K562 (cell line): ENCODE measurements around the gene NRCAM. TPM values are rescaled to one million over a fixed set of nuclear protein-coding genes. Genes with fewer than 3 reads are reported as not detected.

ENCODE experiments used
- ATAC-seq: fragments of 200-7000 bp; cut with Tn5 transposase; 3 replicates; pipeline ENCODE4 v1.9.1; 2020; ENCODE audit warnings: moderate library complexity
- BruUV-seq: library from RNA; stranded (reverse); fragments of 400-500 nt; replicated peaks from 2 replicates; lab custom pipeline; 2021; lab: Mats Ljungman, UMichigan
- CTCF ChIA-PET: fragments of 300-600 bp; formaldehyde crosslinking; extraction: SDS; loops from one replicate; lab custom pipeline; 2021; ENCODE audit warnings: low intra/inter-chr PET ratio; lab: Yijun Ruan, JAX
- POLR2A ChIA-PET: fragments of 300-600, 350-650 bp; sonication (Branson Sonifier 250); formaldehyde crosslinking; extraction: SDS; loops from one replicate; lab custom pipeline; 2021; ENCODE audit warnings: antibody characterized with exemption, inconsistent platforms; lab: Yijun Ruan, JAX
- DNase-seq, 4 experiments: peaks; one replicate each; pipeline versions ENCODE4 v3.0.0 to v3.0.0-alpha.2; 2011 to 2018; ENCODE audit warnings: low spot score in 3 of 4, mixed read lengths in 3 of 4; ENCODE audit errors: extremely low read depth in 1 of 4
- FAIRE-seq: peaks from 2 replicates; lab custom pipeline; 2011; peaks lifted over from hg19 to GRCh38; lab: Jason Lieb, UNC
- H2AFZ ChIP-seq: 2 replicates; pipeline ENCODE4 v1.6.0; 2011; ENCODE audit warnings: low read depth, low read length, control low read depth, inconsistent platforms
- H3K27ac ChIP-seq: fragments of 200-600 bp; 3 replicates; pipeline ENCODE4 v1.8.0; 2011; ENCODE audit warnings: low read depth, mild to moderate bottlenecking, control low read depth, inconsistent platforms, low read length, moderate library complexity, mixed read lengths; ENCODE audit errors: extremely low read depth
- H3K27me3 ChIP-seq, 2 experiments: fragments of 300-600 bp in 1 of 2; 2 replicates in 1 of 2; 3 replicates in 1 of 2; pipeline versions ENCODE4 v1.6.0 to v1.8.0; 2011; ENCODE audit warnings: inconsistent platforms in 2 of 2, low read length in 2 of 2, mild to moderate bottlenecking in 1 of 2, mixed read lengths in 1 of 2, moderate library complexity in 1 of 2; ENCODE audit not compliant: control insufficient read depth in 2 of 2, insufficient read depth in 2 of 2
- H3K36me3 ChIP-seq: fragments of 300-600 bp; 3 replicates; pipeline ENCODE4 v1.8.0; 2011; ENCODE audit warnings: mild to moderate bottlenecking, low read length, inconsistent platforms; ENCODE audit not compliant: control insufficient read depth, insufficient read depth
- H3K4me1 ChIP-seq, 2 experiments: fragments of 200-600 bp in 1 of 2; replicated peaks in 1 of 2; 2 replicates in 1 of 2; 3 replicates in 1 of 2; pipeline versions ENCODE4 v1.5.1 to v1.8.0; 2011; ENCODE audit warnings: inconsistent platforms in 2 of 2, low read length in 2 of 2, mild to moderate bottlenecking in 1 of 2, mixed read lengths in 1 of 2, moderate library complexity in 1 of 2; ENCODE audit not compliant: control insufficient read depth in 2 of 2, insufficient read depth in 2 of 2
- H3K4me2 ChIP-seq: 2 replicates; pipeline ENCODE4 v1.6.1; 2011; ENCODE audit warnings: low read length, control low read depth, inconsistent platforms, mixed read lengths; ENCODE audit not compliant: insufficient read depth
- H3K4me3 ChIP-seq: fragments of 200-600 bp; sonication (generic), shearing (Covaris generic); 2 replicates; pipeline ENCODE4 v1.5.1; 2016; ENCODE audit warnings: control low read depth, inconsistent platforms
- H3K79me2 ChIP-seq: fragments of 200-600 bp; 3 replicates; pipeline ENCODE4 v1.8.0; 2011; ENCODE audit warnings: low read length, inconsistent platforms; ENCODE audit not compliant: control insufficient read depth, insufficient read depth
- H3K9ac ChIP-seq, 2 experiments: 2 replicates each; pipeline versions ENCODE4 v1.6.0 to v1.6.1; 2011; ENCODE audit warnings: low read depth in 2 of 2, low read length in 2 of 2, control low read depth in 1 of 2, inconsistent platforms in 1 of 2, mild to moderate bottlenecking in 1 of 2, mixed read lengths in 1 of 2; ENCODE audit not compliant: insufficient read depth in 1 of 2
- H3K9me1 ChIP-seq: one replicate; pipeline ENCODE4 v1.6.0; 2011; ENCODE audit warnings: inconsistent platforms, mild to moderate bottlenecking, low read length, moderate library complexity; ENCODE audit not compliant: control insufficient read depth, insufficient read depth
- H3K9me3 ChIP-seq: replicated peaks from 2 replicates; pipeline ENCODE4 v1.5.1; 2011; ENCODE audit warnings: low read depth, low read length, inconsistent platforms; ENCODE audit not compliant: control insufficient read depth, insufficient read depth
- H4K20me1 ChIP-seq: replicated peaks from 2 replicates; pipeline ENCODE4 v1.6.1; 2011; ENCODE audit warnings: low read length, inconsistent platforms, mixed read lengths; ENCODE audit not compliant: control insufficient read depth, insufficient read depth
- BCOR ChIP-seq: fragments of 450-650 bp; IDR thresholded peaks from 2 replicates; pipeline ENCODE4 v1.6.1; 2016
- BMI1 ChIP-seq: fragments of 150-350 bp; IDR thresholded peaks from 2 replicates; pipeline ENCODE4 v1.6.1; 2014; ENCODE audit warnings: low read length
- CHD4 ChIP-seq: fragments of 200-600 bp; sonication (generic); IDR thresholded peaks from 3 replicates; pipeline ENCODE4 v1.6.1; 2012; ENCODE audit warnings: low read depth, mild to moderate bottlenecking, mixed read lengths, low read length, inconsistent platforms; ENCODE audit not compliant: insufficient read depth, insufficient replicate concordance, poor library complexity, severe bottlenecking
- GTF2F1 ChIP-seq: IDR thresholded peaks from 2 replicates; pipeline ENCODE4 v1.6.1; 2011; ENCODE audit warnings: low read depth, low read length, improper control_type of control experiment
- ILK ChIP-seq: fragments of 450-650 bp; IDR thresholded peaks from 2 replicates; pipeline ENCODE4 v1.6.1; 2016; ENCODE audit warnings: missing genetic modification characterization, low read depth, mild to moderate bottlenecking, missing compliant biosample characterization, moderate library complexity, borderline replicate concordance
- KDM1A ChIP-seq, 2 experiments: fragments of 450-650 bp; IDR thresholded peaks; 2 replicates each; pipeline ENCODE4 v1.6.1; 2016; ENCODE audit warnings: mild to moderate bottlenecking in 2 of 2
- MTA3 ChIP-seq: fragments of 450-650 bp; formaldehyde crosslinking; IDR thresholded peaks from 2 replicates; pipeline ENCODE4 v1.6.1; 2017; ENCODE audit warnings: mild to moderate bottlenecking, borderline replicate concordance
- NRF1 ChIP-seq, 2 experiments: fragments of 450-650 bp; IDR thresholded peaks in 1 of 2; conservative IDR thresholded peaks in 1 of 2; 2 replicates each; pipeline ENCODE4 v1.6.1; 2014; ENCODE audit warnings: mild to moderate bottlenecking in 2 of 2
- RBM25 ChIP-seq: fragments of 200-400 bp; formaldehyde crosslinking; IDR thresholded peaks from 2 replicates; pipeline ENCODE4 v1.6.1; 2018; ENCODE audit warnings: low read length, low read depth, moderate library complexity; ENCODE audit not compliant: severe bottlenecking
- RCOR1 ChIP-seq, 2 experiments: IDR thresholded peaks; 2 replicates each; pipeline ENCODE4 v1.6.1; 2012; ENCODE audit warnings: low read depth in 2 of 2, low read length in 2 of 2, borderline replicate concordance in 1 of 2, improper control_type of control experiment in 1 of 2
- THAP12 ChIP-seq: fragments of 250-450 bp; sonication (Bioruptor Pico); IDR thresholded peaks from 2 replicates; pipeline ENCODE4 v1.9.0; 2021; ENCODE audit warnings: mild to moderate bottlenecking, inconsistent platforms
- ZNF764 ChIP-seq: fragments of 250-450 bp; sonication (Bioruptor Pico); IDR thresholded peaks from 2 replicates; pipeline ENCODE4 v1.4.0; 2020; ENCODE audit warnings: low read depth, mild to moderate bottlenecking, moderate library complexity
- WGBS: fragments of 100-300 bp; shearing (Covaris generic); methylation state at CpG from one replicate; pipeline ENCODE4 v1.1.6; 2016; ENCODE audit warnings: low coverage, mixed read lengths; ENCODE audit not compliant: insufficient coverage; ENCODE audit errors: missing lambda C conversion rate; 5-methylcytosine and 5-hydroxymethylcytosine counted together
- in situ Hi-C: fragments of 300-500 bp; cut with MboI; formaldehyde crosslinking; loops from 4 replicates; pipeline ENCODE4 v1.15.0; 2018; ENCODE audit warnings: inconsistent platforms, mixed read lengths
- intact Hi-C: fragments of 100-400 bp; cut with micrococcal nuclease; formaldehyde crosslinking; loops from 2 replicates; pipeline ENCODE4 v1.14.2; 2022
- polyA plus RNA-seq, 8 experiments: library from polyadenylated mRNA; depleted of rRNA in 4 of 8; stranded (reverse) in 5 of 8; unstranded in 3 of 8; fragments of >200 nt; fragmentation: Nextera tagmentation in 2 of 8; fragmentation: Illumina TruSeq in 1 of 8; extraction: Ambion mirVana in 2 of 8; extraction: Trizol in 1 of 8; gene quantifications; 2 replicates each; pipeline versions ENCODE4 v1.2.1 to v1.2.3, GENCODE V29; 2011 to 2014; ENCODE audit warnings: inconsistent platforms in 1 of 8, missing spikeins in 1 of 8
- total RNA-seq, 7 experiments: library from RNA; depleted of rRNA in 6 of 7; stranded (reverse); fragments of >200 nt in 6 of 7; fragmentation: Illumina TruSeq in 2 of 7; extraction: Trizol in 2 of 7; gene quantifications; 2 replicates each; pipeline versions ENCODE4 v1.2.1 to v1.2.3, GENCODE V29; 2011 to 2021; ENCODE audit warnings: low replicate concordance in 1 of 7
- TF ChIP-seq, protein P1 (sequence below): fragments of 450-650 bp; IDR thresholded peaks from 2 replicates; pipeline ENCODE4 v1.7.1; 2018; ENCODE audit warnings: mild to moderate bottlenecking, low read depth; ENCODE audit not compliant: partially characterized antibody
- TF ChIP-seq, protein P2 (sequence below): fragments of 250-450 bp; sonication (Bioruptor Pico); IDR thresholded peaks from 2 replicates; pipeline ENCODE4 v1.5.0; 2021
- TF ChIP-seq, protein P3 (sequence below): fragments of 250-450 bp; sonication (Bioruptor Pico); IDR thresholded peaks from 2 replicates; pipeline ENCODE4 v1.4.0; 2020

NRCAM gene
- total and polyA plus RNA-seq, 9 of the 15 experiments (the other 6 are each of a cell fraction or from before 2014, with no cell fraction given): 0.03 to 0.54 (median 0.12) TPM; not detected in 1

- TF ChIP-seq ZNF764 (CRISPR knock-in tag) (no peak), NRF1 (conservative IDR thresholded peaks at IDR 0.05 in 1 of 2, IDR thresholded peaks at IDR 0.05 in 1 of 2) (no peak), MTA3 (no peak), RCOR1 (IDR thresholded peaks at IDR 0.05; ENCODE audit: borderline replicate concordance in 1 of 2, low read depth in 2 of 2, low read length in 2 of 2) (peak in 1 of 2 experiments; percentile 24; a peak in 2 of 4 replicates), BMI1 (no peak), ILK (tag) (no peak), CHD4 (peak; percentile 57), THAP12 (CRISPR knock-in tag) (no peak), BCOR (peak; percentile 79), KDM1A (IDR thresholded peaks at IDR 0.05) (peak; percentile 26 to 58; a peak in 2 of 4 replicates), RBM25 (peak; percentile 90), GTF2F1 (no peak)
- TF ChIP-seq, protein P1, sequence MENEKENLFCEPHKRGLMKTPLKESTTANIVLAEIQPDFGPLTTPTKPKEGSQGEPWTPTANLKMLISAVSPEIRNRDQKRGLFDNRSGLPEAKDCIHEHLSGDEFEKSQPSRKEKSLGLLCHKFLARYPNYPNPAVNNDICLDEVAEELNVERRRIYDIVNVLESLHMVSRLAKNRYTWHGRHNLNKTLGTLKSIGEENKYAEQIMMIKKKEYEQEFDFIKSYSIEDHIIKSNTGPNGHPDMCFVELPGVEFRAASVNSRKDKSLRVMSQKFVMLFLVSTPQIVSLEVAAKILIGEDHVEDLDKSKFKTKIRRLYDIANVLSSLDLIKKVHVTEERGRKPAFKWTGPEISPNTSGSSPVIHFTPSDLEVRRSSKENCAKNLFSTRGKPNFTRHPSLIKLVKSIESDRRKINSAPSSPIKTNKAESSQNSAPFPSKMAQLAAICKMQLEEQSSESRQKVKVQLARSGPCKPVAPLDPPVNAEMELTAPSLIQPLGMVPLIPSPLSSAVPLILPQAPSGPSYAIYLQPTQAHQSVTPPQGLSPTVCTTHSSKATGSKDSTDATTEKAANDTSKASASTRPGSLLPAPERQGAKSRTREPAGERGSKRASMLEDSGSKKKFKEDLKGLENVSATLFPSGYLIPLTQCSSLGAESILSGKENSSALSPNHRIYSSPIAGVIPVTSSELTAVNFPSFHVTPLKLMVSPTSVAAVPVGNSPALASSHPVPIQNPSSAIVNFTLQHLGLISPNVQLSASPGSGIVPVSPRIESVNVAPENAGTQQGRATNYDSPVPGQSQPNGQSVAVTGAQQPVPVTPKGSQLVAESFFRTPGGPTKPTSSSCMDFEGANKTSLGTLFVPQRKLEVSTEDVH: no peak
- TF ChIP-seq, protein P2, sequence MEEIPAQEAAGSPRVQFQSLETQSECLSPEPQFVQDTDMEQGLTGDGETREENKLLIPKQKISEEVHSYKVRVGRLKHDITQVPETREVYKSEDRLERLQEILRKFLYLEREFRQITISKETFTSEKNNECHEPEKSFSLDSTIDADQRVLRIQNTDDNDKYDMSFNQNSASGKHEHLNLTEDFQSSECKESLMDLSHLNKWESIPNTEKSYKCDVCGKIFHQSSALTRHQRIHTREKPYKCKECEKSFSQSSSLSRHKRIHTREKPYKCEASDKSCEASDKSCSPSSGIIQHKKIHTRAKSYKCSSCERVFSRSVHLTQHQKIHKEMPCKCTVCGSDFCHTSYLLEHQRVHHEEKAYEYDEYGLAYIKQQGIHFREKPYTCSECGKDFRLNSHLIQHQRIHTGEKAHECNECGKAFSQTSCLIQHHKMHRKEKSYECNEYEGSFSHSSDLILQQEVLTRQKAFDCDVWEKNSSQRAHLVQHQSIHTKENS (CRISPR knock-in tag): no peak
- TF ChIP-seq, protein P3, sequence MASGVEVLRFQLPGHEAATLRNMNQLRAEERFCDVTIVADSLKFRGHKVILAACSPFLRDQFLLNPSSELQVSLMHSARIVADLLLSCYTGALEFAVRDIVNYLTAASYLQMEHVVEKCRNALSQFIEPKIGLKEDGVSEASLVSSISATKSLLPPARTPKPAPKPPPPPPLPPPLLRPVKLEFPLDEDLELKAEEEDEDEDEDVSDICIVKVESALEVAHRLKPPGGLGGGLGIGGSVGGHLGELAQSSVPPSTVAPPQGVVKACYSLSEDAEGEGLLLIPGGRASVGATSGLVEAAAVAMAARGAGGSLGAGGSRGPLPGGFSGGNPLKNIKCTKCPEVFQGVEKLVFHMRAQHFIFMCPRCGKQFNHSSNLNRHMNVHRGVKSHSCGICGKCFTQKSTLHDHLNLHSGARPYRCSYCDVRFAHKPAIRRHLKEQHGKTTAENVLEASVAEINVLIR: no peak
- Histone ChIP-seq H4K20me1 (no peaks in the 10 kb centered on the region), H3K9ac (no peak overlapping the region), H3K4me2 (no peak overlapping the region), H2AFZ (peak overlapping the region; percentile 33; the same call in 1 of the 2 replicates), H3K9me3 (no peaks in the 10 kb centered on the region), H3K27me3 (peaks cover 4 to 8% of the 10 kb centered on the region in 2 experiments; a peak in 4 of 5 replicates), H3K36me3 (no peaks in the 10 kb centered on the region), H3K4me1 (peaks cover 4% of the 10 kb centered on the region in 2 experiments; a peak in 3 of 5 replicates), H3K4me3 (no peak overlapping the region), H3K9me1 (no peaks in the 10 kb centered on the region), H3K79me2 (no peaks in the 10 kb centered on the region), H3K27ac (no peak overlapping the region)
- ChIA-PET POLR2A (interaction anchor here (0.6 kb wide), 1 partner anchor 536 kb away, joined by 3 read pairs; no protein-coding TSS in a partner anchor), CTCF (no interaction called here)
- intact Hi-C loops (no loop called here), in situ Hi-C loops (no loop called here)
- WGBS: 56% methylated on average over 5 of the region's 5 CpGs
- DNase-seq (no peak), FAIRE-seq (no peak), ATAC-seq (no peak)
- BruUV-seq: no TSS peak
Observed at GRCh38 chr7:108278776-108279175, 177.5 kb downstream of the NRCAM start.
